ENCODE results near the gene SPEN. TPM values are rescaled to one million over a fixed set of nuclear protein-coding genes. Genes with fewer than 3 reads are reported as not detected.

Gene SPEN
- total and polyA plus RNA-seq, 9 of the 15 experiments (the other 6 are each of a cell fraction or from before 2014, with no cell fraction given) = 5.7 to 87.5 (median 27.2) TPM

GRCh38 chr1:15847100-15847892 lies at the start of gene SPEN (continued):
- TF ChIP-seq DMBX1 (CRISPR knock-in tag; IDR thresholded peaks at IDR 0.05; ENCODE audit: borderline replicate concordance) (peak; percentile 72; the same call in 1 of the 2 replicates), RB1 (IDR thresholded peaks at IDR 0.05; ENCODE audit: low read depth) (peak; percentile 95), E4F1 (CRISPR knock-in tag; IDR thresholded peaks at IDR 0.05; ENCODE audit: borderline replicate concordance) (no peak), ZNF717 (CRISPR knock-in tag; IDR thresholded peaks at IDR 0.05) (no peak), NFXL1 (CRISPR knock-in tag; IDR thresholded peaks at IDR 0.05) (0 out of 2 replicates have a peak, but pooled peaks have one; percentile 20), STAT5B (CRISPR knock-in tag; IDR thresholded peaks at IDR 0.05) (no peak), ZNF551 (CRISPR knock-in tag; IDR thresholded peaks at IDR 0.05) (no peak), MCM2 (IDR thresholded peaks at IDR 0.05; ENCODE audit: low read depth) (no peak), CUX1 (CRISPR knock-in tag; IDR thresholded peaks at IDR 0.05) (no peak), BRCA1 (IDR thresholded peaks at IDR 0.05) (no peak), BRCA1 (CRISPR knock-in tag; IDR thresholded peaks at IDR 0.05) (no peak), NFIX (CRISPR knock-in tag; IDR thresholded peaks at IDR 0.05; ENCODE audit: low read depth) (no peak), THRB (CRISPR knock-in tag; conservative IDR thresholded peaks at IDR 0.05) (0 out of 2 replicates have a peak, but pooled peaks have one; percentile 61), ZFP1 (CRISPR knock-in tag; IDR thresholded peaks at IDR 0.05) (no peak), ZNF280B (CRISPR knock-in tag; IDR thresholded peaks at IDR 0.05) (no peak)

Measured in K562 (cell line).